GM12873 (cell line): ENCODE measurements around the gene CPPED1.

Source experiments
- CTCF ChIP-seq: IDR thresholded peaks from 2 replicates; pipeline ENCODE4 v1.5.1; 2012; ENCODE audit warnings: low read depth, mild to moderate bottlenecking, moderate library complexity, low read length, control low read depth; ENCODE audit not compliant: insufficient read depth; ENCODE audit errors: missing control alignments

CPPED1 gene

GRCh38 chr16:12829096-12829888 lies 25.6 kb upstream of the CPPED1 start:
- no peak for TF ChIP-seq CTCF

- no peak for TF ChIP-seq CTCF
Measured at GRCh38 chr16:12828206-12828605, 24.5 kb upstream of the CPPED1 start.

GRCh38 chr16:12826559-12826958 lies 22.9 kb upstream of the CPPED1 start:
- no peak for TF ChIP-seq CTCF

- peak; percentile 86 for TF ChIP-seq CTCF
Measured at GRCh38 chr16:12819126-12820117, 15.7 kb upstream of the CPPED1 start.

- no peak for TF ChIP-seq CTCF
Measured at GRCh38 chr16:12818326-12818725, 14.6 kb upstream of the CPPED1 start.

GRCh38 chr16:12815361-12815760 lies 11.7 kb upstream of the CPPED1 start:
- no peak for TF ChIP-seq CTCF
